Esophagus (tissue), 2 donors: ENCODE measurements around the gene SUGCT. TPM values are rescaled to one million over a fixed set of nuclear protein-coding genes. Genes with fewer than 3 reads are reported as not detected.
"Not testable (repeated sequence)": the region's sequence is repeated elsewhere in the genome, so short reads cannot be mapped to it uniquely, and the experiment has no call there.

Experiments used
- H3K27ac ChIP-seq, 2 donors: one replicate each; pipeline ENCODE4 v1.5.1; 2013; ENCODE audit warnings: low read depth in 2 of 2, mild to moderate bottlenecking in 2 of 2, inconsistent platforms in 1 of 2, low read length in 1 of 2, moderate library complexity in 1 of 2
- H3K27me3 ChIP-seq, 2 donors: one replicate each; pipeline ENCODE4 v1.6.1; 2013; ENCODE audit warnings: low read length in 2 of 2, control low read depth in 1 of 2, mild to moderate bottlenecking in 1 of 2; ENCODE audit not compliant: insufficient read depth in 2 of 2, control insufficient read depth in 1 of 2
- H3K36me3 ChIP-seq, 2 donors: one replicate each; pipeline ENCODE4 v1.6.1; 2013; ENCODE audit warnings: low read length in 1 of 2; ENCODE audit not compliant: control insufficient read depth in 2 of 2, insufficient read depth in 2 of 2
- H3K4me1 ChIP-seq, 2 donors: one replicate each; pipeline ENCODE4 v1.6.1; 2013; ENCODE audit warnings: low read length in 1 of 2; ENCODE audit not compliant: control insufficient read depth in 2 of 2, insufficient read depth in 2 of 2
- H3K4me3 ChIP-seq, 2 donors: one replicate each; pipeline ENCODE4 v1.5.1; 2013; ENCODE audit warnings: low read length in 2 of 2, mild to moderate bottlenecking in 2 of 2, low read depth in 1 of 2, moderate library complexity in 1 of 2
- H3K9me3 ChIP-seq, 2 donors: one replicate each; pipeline ENCODE4 v1.6.1; 2013; ENCODE audit warnings: mild to moderate bottlenecking in 2 of 2, low read depth in 1 of 2, low read length in 1 of 2, moderate library complexity in 1 of 2; ENCODE audit not compliant: control insufficient read depth in 2 of 2, insufficient read depth in 1 of 2
- WGBS, 2 donors: extraction: QIAGEN DNeasy Blood & Tissue Kit; methylation state at CpG; one replicate each; pipeline ENCODE4 v1.1.7; 2013; 5-methylcytosine and 5-hydroxymethylcytosine counted together
- polyA plus RNA-seq, 2 donors: library from polyadenylated mRNA; stranded (reverse); fragments of 200-250 nt; gene quantifications; one replicate each; pipeline ENCODE4 v1.2.3, GENCODE V29; 2013
- donor health status: healthy with polysubstance abuse.
- donor health status: Bipolar disorder and iron deficiency.

SUGCT gene
- polyA plus RNA-seq, 2 donors = 1.7 to 2.3 TPM

DNA sequence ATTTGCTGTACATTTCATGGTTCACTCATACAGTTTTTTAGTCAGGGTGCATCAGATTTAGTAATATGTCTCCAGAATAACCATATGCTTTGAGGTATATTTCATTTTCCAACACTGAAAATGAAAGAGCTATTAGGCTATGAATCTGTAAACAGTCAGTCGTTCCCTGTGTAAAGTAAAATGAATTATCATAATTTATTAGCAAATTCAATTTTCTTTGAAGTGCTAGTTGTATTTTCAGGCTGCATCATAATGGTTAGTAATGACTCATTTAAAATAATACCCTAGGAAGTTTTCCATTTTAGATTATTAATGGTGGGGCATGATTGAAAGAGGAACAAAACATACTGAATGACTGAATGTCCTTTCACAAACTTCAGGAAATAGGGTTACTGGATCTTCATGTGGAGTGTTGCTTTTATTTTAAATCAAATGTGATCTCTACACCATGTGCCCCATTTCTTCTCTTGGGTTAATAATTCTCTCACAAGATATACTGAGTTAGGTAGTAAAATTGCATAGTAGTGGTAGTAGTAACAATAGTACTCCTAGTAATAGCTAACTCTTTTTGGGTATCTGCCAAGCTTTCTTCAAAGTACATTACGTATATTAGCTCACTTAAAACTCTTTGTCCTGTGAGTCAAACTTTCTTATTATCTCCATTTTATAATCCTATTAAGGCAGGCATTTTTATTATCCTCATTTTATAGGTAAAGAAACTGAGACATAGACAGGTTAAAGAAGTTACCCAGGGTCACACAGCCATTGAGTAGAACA is 476.5 kb downstream of the SUGCT start:
- Histone ChIP-seq H3K27ac (no peak overlapping the region), H3K9me3 (no peaks in the 10 kb centered on the region), H3K27me3 (no peaks in the 10 kb centered on the region), H3K4me1 (no peaks in the 10 kb centered on the region), H3K36me3 (no peaks in the 10 kb centered on the region), H3K4me3 (no peak overlapping the region)
- WGBS, 2 donors = 63 to 68% methylated on average over 2 of the region's 2 CpGs

DNA sequence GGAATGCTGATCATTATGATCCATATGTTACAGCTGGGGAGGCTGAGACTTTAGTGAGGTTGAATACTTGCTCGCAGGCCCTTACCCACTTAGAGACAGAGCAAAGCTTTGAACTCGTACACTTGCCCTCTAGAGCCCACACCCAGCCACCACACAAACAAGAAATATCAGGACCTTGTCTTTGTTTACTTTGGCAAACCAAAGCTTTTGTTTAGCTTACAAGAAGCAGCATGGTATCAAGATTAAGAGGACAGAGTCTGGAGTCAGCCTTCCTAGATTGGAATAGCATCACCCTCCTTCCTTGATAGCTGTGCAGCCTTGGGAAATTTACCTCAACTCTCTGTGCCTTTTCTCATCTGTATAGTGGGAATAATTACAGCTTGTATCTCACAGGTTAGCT is 477.5 kb downstream of the SUGCT start:
- Histone ChIP-seq H3K27me3 (no peaks in the 10 kb centered on the region), H3K4me1 (no peaks in the 10 kb centered on the region), H3K27ac (no peak overlapping the region), H3K9me3 (no peaks in the 10 kb centered on the region), H3K36me3 (no peaks in the 10 kb centered on the region), H3K4me3 (no peak overlapping the region)
- WGBS, 2 donors = 67 to 72% methylated on average over 2 of the region's 2 CpGs

DNA sequence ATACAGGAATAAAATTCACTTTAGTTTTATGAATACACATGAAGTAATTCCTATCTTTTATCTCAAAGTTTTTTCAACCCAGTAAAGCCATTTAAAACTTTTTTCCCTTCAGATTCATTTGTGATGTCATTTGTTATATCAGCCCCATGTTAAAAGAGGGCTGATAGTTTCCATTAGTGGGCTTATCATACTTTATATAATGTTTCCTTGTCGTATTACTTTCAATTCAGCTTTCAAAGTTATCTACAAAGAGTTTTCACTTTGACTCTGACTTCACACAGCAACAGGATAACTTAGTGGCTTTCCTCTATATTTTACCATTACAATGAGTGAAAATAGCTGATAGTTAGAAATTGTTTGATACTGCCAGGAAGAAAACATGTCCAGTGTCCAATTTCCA is 484.8 kb downstream of the SUGCT start:
- Histone ChIP-seq H3K4me1 (no peaks in the 10 kb centered on the region), H3K4me3 (no peak overlapping the region), H3K36me3 (no peaks in the 10 kb centered on the region), H3K9me3 (no peaks in the 10 kb centered on the region), H3K27me3 (no peaks in the 10 kb centered on the region), H3K27ac (no peak overlapping the region)
- 73 to 88% methylated on average over 1 of the region's 1 CpG for WGBS, 2 donors

DNA sequence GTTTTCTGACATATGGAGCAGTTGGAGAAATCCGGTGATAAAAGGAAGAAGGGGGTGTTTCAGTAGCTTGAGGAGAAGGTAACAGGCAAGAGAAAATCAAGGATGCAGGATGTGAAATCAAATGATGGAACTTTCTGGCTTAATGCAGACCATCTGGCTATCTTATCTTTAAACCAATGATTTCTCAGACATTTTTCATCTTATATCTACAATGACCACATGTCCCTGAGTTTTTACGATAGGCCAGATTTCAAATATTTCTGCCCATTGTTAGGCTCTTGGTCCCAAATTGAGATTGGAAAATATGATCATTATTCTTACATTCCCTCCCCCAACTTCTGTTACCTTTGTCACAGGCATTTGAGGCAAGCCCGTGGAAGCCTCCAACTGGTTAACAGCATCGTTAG is 486.8 kb downstream of the SUGCT start:
- Histone ChIP-seq H3K4me1 (no peaks in the 10 kb centered on the region), H3K9me3 (no peaks in the 10 kb centered on the region), H3K4me3 (no peak overlapping the region), H3K36me3 (no peaks in the 10 kb centered on the region), H3K27me3 (no peaks in the 10 kb centered on the region), H3K27ac (no peak overlapping the region)
- 83 to 87% methylated on average over 4 of the region's 4 CpGs for WGBS, 2 donors

DNA sequence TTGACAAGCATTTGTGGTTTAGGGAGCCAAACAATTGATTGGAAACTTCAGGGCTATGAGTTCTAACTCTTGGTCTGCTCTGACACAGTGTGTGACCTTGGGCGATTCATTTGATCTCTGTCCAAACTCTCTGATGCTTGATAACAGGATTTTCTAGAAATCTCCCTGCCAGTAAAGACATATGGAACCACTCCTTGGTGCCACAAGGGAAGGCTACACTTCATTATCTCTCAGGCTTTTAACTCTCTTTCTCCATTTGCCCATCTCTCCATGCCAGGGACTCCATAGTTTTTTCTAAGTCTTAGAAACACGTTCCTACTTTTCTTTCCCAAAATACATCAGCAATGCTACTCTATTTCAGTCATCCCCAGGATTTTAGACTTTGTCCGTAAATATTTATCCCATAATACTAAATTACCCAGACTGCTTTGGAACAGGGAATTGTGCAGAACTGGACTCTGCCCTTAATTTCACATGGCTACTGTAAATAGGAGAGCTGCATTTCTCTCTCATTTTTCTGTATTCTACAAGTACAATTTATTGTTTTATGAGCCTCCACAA is 488.2 kb downstream of the SUGCT start:
- WGBS, 2 donors = 53 to 61% methylated on average over 3 of the region's 3 CpGs

DNA sequence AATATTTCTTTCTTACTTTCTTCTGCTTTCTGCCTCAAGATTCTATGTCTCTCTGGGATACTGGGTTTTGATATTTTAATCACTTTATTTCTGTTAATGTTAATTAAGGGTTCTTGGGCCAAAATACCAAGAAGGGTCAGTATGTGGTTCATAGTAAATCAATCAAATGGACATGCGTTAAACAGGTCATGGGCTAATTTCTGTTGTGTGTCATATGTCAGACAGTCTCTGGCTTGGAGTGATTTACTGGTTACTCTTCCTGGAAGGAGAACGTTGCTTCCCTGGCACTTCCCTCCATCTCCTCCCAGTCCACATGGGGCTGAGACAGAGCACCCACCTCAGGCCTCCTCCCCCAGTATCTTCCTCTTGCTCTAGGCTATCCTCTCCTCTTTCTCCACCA is 489.1 kb downstream of the SUGCT start:
- Histone ChIP-seq H3K4me1 (no peaks in the 10 kb centered on the region), H3K9me3 (no peaks in the 10 kb centered on the region), H3K4me3 (no peak overlapping the region), H3K36me3 (no peaks in the 10 kb centered on the region), H3K27ac (no peak overlapping the region), H3K27me3 (no peaks in the 10 kb centered on the region)
- 64 to 66% methylated on average over 2 of the region's 2 CpGs for WGBS, 2 donors

More for the DNA sequence above, 488.2 kb downstream of the SUGCT start:
- Histone ChIP-seq H3K4me1 (no peaks in the 10 kb centered on the region), H3K27me3 (no peaks in the 10 kb centered on the region), H3K4me3 (no peak overlapping the region), H3K27ac (no peak overlapping the region), H3K36me3 (no peaks in the 10 kb centered on the region), H3K9me3 (no peaks in the 10 kb centered on the region)

DNA sequence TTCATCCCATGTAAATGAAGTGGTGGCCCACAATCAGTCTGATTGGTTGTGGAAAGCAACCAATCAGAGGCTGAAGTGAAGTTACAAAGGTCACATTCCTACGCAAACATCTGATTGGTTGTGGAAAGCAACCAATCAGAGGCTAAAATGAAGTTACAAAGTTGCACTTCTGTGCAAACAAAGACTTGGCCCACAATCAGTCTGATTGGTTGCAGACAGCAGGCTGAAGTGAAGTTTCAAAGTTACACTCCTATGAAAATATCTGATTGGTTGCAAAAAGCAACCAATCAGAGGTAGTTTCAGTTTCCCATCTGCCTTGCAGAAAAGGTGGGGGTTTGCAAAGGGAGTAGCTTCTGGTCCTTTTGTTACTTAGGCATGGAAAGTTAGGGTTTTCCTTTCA is 492.6 kb downstream of the SUGCT start:
- H3K9me3 ChIP-seq, H3K27me3 ChIP-seq, H3K4me3 ChIP-seq, H3K36me3 ChIP-seq, H3K27ac ChIP-seq, H3K4me1 ChIP-seq: not testable (repeated sequence)
- WGBS, 2 donors = 97 to 100% methylated on average over 1 of the region's 1 CpG

DNA sequence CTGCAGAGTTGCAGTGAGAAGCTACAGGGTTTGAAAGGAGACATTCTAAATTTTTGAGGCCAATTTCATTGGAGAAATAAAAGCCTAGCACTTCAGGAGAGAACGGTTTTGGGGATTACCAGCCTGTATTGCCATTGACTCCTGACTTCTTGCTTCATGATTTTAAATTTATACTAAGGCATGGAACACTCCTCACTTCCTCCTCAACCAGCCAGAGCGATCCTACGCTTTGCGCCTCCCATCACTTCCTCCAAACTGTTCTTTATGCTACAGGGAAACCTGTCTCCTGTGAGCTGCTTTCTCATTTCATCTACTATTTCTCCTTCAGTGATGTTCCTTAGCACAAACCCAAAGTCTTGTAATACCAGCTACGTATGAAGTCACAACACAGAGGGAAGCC is 495.1 kb downstream of the SUGCT start:
- no peaks in the 10 kb centered on the region for H3K9me3 ChIP-seq
- H3K36me3 ChIP-seq = no peaks in the 10 kb centered on the region
- no peaks in the 10 kb centered on the region for H3K4me1 ChIP-seq
- 89% methylated on average over 5 of the region's 5 CpGs for WGBS, 2 donors
- no peak overlapping the region for H3K4me3 ChIP-seq
- no peaks in the 10 kb centered on the region for H3K27me3 ChIP-seq
- H3K27ac ChIP-seq = no peak overlapping the region

DNA sequence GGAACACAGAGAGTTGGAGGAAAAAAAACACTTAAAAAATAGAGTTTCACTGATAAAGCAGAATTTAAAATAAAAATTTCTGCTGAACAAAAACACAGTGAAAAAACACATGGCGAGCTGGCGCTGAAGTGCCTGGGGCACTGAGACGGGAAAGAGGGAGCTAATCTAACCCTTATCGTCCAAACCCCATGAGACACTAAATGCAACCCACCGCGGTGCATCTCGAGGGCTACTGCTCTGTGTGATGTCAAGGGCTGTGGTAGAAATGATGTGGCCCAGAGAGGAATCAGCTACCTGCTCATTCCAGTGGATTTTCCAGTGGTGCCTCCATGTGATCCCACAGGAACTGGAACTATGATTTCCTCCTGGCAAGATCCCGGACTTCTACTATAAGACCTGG is 499.3 kb downstream of the SUGCT start:
- Histone ChIP-seq H3K27ac (no peak overlapping the region), H3K4me1 (no peaks in the 10 kb centered on the region), H3K4me3 (no peak overlapping the region), H3K9me3 (no peaks in the 10 kb centered on the region), H3K36me3 (no peaks in the 10 kb centered on the region), H3K27me3 (no peaks in the 10 kb centered on the region)
- 92 to 93% methylated on average over 8 of the region's 8 CpGs for WGBS, 2 donors
